ENCODE results near the gene ASTN1. TPM values are rescaled to one million over a fixed set of nuclear protein-coding genes. Genes with fewer than 3 reads are reported as not detected.

ASTN1 gene
- total RNA-seq, 1 experiment from 2014 or later = 0.42 TPM

GRCh38 chr1:177103005-177103852 lies 61.3 kb downstream of the ASTN1 start:
- TF ChIP-seq MAX (IDR thresholded peaks at IDR 0.05) (no peak), ZFX (IDR thresholded peaks at IDR 0.05) (no peak), REST (IDR thresholded peaks at IDR 0.05; ENCODE audit: low read depth) (no peak), YY1 (IDR thresholded peaks at IDR 0.05; ENCODE audit: extremely low read depth, insufficient replicate concordance, low read depth, low read length) (no peak), TCF7L2 (IDR thresholded peaks at IDR 0.05; ENCODE audit: borderline replicate concordance, extremely low read depth, insufficient read depth, insufficient read length) (no peak), ZNF274 (IDR thresholded peaks at IDR 0.05; ENCODE audit: low read depth, low read length) (no peak), POLR2A (IDR thresholded peaks at IDR 0.05; ENCODE audit: borderline replicate concordance, extremely low read depth, insufficient read depth, insufficient read length) (no peak), ZBTB33 (IDR thresholded peaks at IDR 0.05; ENCODE audit: extremely low read depth, insufficient replicate concordance, low read length) (no peak), SP1 (IDR thresholded peaks at IDR 0.05; ENCODE audit: low read depth) (no peak), CTCF (IDR thresholded peaks at IDR 0.05 in 2 of 3, conservative IDR thresholded peaks at IDR 0.05 in 1 of 3; ENCODE audit: borderline replicate concordance in 1 of 3, insufficient read depth in 1 of 3, low read depth in 2 of 3, low read length in 2 of 3) (no peak), ELF1 (IDR thresholded peaks at IDR 0.05; ENCODE audit: borderline replicate concordance, low read depth) (no peak), JUND (IDR thresholded peaks at IDR 0.05) (no peak), EZH2phosphoT487 (IDR thresholded peaks at IDR 0.05; ENCODE audit: borderline replicate concordance) (no peak), CBX3 (IDR thresholded peaks at IDR 0.05; ENCODE audit: low read depth) (no peak), EGR1 (IDR thresholded peaks at IDR 0.05; ENCODE audit: low read depth) (no peak), SIN3A (IDR thresholded peaks at IDR 0.05; ENCODE audit: low read depth) (no peak)
- intact Hi-C loops (cut with micrococcal nuclease) = no loop called here
- Histone ChIP-seq H3K4me1 (ENCODE audit: control insufficient read depth in 1 of 2, insufficient read depth in 2 of 2, low read length in 2 of 2) (no peaks in the 10 kb centered on the region), H3K27ac (ENCODE audit: low read depth, low read length) (no peak overlapping the region), H3K4me3 (replicated peaks in 1 of 2; ENCODE audit: low read depth in 1 of 2, low read length in 2 of 2) (no peak overlapping the region), H3K9me3 (ENCODE audit: control insufficient read depth in 1 of 2, insufficient read depth in 1 of 2, low read depth in 1 of 2, low read length in 2 of 2) (no peaks in the 10 kb centered on the region), H3K9ac (ENCODE audit: low read length) (no peak overlapping the region), H3K4me2 (ENCODE audit: low read length) (no peak overlapping the region), H2AFZ (ENCODE audit: low read depth, low read length, poor library complexity, severe bottlenecking) (no peak overlapping the region), H3K27me3 (ENCODE audit: insufficient read depth, low read length) (0 out of 2 replicates have a peak, but pooled peaks cover 5% of the 10 kb centered on the region), H3K79me2 (ENCODE audit: insufficient read depth, low read length) (no peaks in the 10 kb centered on the region), H3K36me3 (ENCODE audit: control insufficient read depth in 1 of 2, insufficient read depth in 2 of 2, low read length in 2 of 2) (no peaks in the 10 kb centered on the region), H4K20me1 (ENCODE audit: insufficient read depth) (no peaks in the 10 kb centered on the region), H3K9me2 (ENCODE audit: insufficient read depth) (no peaks in the 10 kb centered on the region)
- ChIA-PET RAD21 (ENCODE audit: low non-redundant PET in 1 of 2, low total read pairs in 2 of 2, uncharacterized antibody in 2 of 2, unreplicated experiment in 2 of 2) (no interaction called here), CTCF (no interaction called here), POLR2A (no interaction called here)
- BruUV-seq (replicated peaks) = no TSS peak
- ATAC-seq (no peak), DNase-seq (ENCODE audit: low read depth, low spot score) (no peak)

All from HCT116 (cell line).